Liver (tissue), 9 donors: ENCODE measurements around the gene ARID5A. TPM values are rescaled to one million over a fixed set of nuclear protein-coding genes. Genes with fewer than 3 reads are reported as not detected.

Experiments used
- DNase-seq: peaks from one replicate; pipeline ENCODE4 v3.0.0-alpha.2; 2017; ENCODE audit warnings: low spot score
- H3K27ac ChIP-seq, 2 donors: one replicate each; pipeline ENCODE4 v1.7.0; 2013; ENCODE audit warnings: inconsistent platforms in 2 of 2, low read length in 2 of 2, control low read depth in 1 of 2, low read depth in 1 of 2, mild to moderate bottlenecking in 1 of 2
- H3K27me3 ChIP-seq, 4 donors: one replicate each; pipeline versions ENCODE4 v1.6.1 to v1.7.0; 2013; ENCODE audit warnings: low read length in 3 of 4, inconsistent platforms in 1 of 4, mild to moderate bottlenecking in 1 of 4, moderate library complexity in 1 of 4; ENCODE audit not compliant: control insufficient read depth in 4 of 4, insufficient read depth in 4 of 4
- H3K36me3 ChIP-seq, 4 donors: one replicate each; pipeline versions ENCODE4 v1.6.1 to v1.7.0; 2013; ENCODE audit warnings: low read length in 3 of 4, mild to moderate bottlenecking in 3 of 4, low read depth in 1 of 4, moderate library complexity in 1 of 4; ENCODE audit not compliant: control insufficient read depth in 4 of 4, insufficient read depth in 3 of 4
- H3K4me1 ChIP-seq, 4 donors: one replicate each; pipeline versions ENCODE4 v1.6.1 to v1.7.0; 2013; ENCODE audit warnings: low read length in 3 of 4, mild to moderate bottlenecking in 3 of 4, moderate library complexity in 1 of 4; ENCODE audit not compliant: control insufficient read depth in 4 of 4, insufficient read depth in 4 of 4
- H3K4me3 ChIP-seq, 3 donors: one replicate each; pipeline versions ENCODE4 v1.6.1 to v1.7.0; 2013; ENCODE audit warnings: low read length in 3 of 3, control low read depth in 1 of 3, low read depth in 1 of 3, mild to moderate bottlenecking in 1 of 3
- H3K9ac ChIP-seq, 2 donors: one replicate each; pipeline ENCODE4 v1.7.0; 2013; ENCODE audit warnings: low read length in 2 of 2, mild to moderate bottlenecking in 2 of 2, moderate library complexity in 2 of 2, control low read depth in 1 of 2, low read depth in 1 of 2
- H3K9me3 ChIP-seq, 4 donors: one replicate each; pipeline versions ENCODE4 v1.6.1 to v1.7.0; 2013; ENCODE audit warnings: low read length in 3 of 4; ENCODE audit not compliant: control insufficient read depth in 4 of 4
- ATF3 ChIP-seq: IDR thresholded peaks from 2 replicates; pipeline ENCODE4 v1.6.1; 2016; ENCODE audit warnings: antibody characterized with exemption
- FOXA1 ChIP-seq: IDR thresholded peaks from 2 replicates; pipeline ENCODE4 v1.6.1; 2016; ENCODE audit warnings: antibody characterized with exemption
- HNF4A ChIP-seq, 2 donors: conservative IDR thresholded peaks; 2 replicates each; pipeline ENCODE4 v1.6.1; 2016; ENCODE audit warnings: antibody characterized with exemption in 2 of 2, mild to moderate bottlenecking in 2 of 2
- HNF4G ChIP-seq: IDR thresholded peaks from 2 replicates; pipeline ENCODE4 v1.6.1; 2016; ENCODE audit warnings: antibody characterized with exemption
- JUND ChIP-seq, 2 donors: IDR thresholded peaks; 2 replicates each; pipeline ENCODE4 v1.6.1; 2016; ENCODE audit warnings: antibody characterized with exemption in 2 of 2
- MAX ChIP-seq: IDR thresholded peaks from 2 replicates; pipeline ENCODE4 v1.6.1; 2016; ENCODE audit warnings: antibody characterized with exemption
- RAD21 ChIP-seq, 2 donors: IDR thresholded peaks; 2 replicates each; pipeline ENCODE4 v1.6.1; 2016; ENCODE audit warnings: antibody characterized with exemption in 2 of 2, mild to moderate bottlenecking in 2 of 2
- RXRA ChIP-seq, 2 donors: IDR thresholded peaks; 2 replicates each; pipeline ENCODE4 v1.6.1; 2017 to 2018; ENCODE audit warnings: antibody characterized with exemption in 2 of 2, mild to moderate bottlenecking in 1 of 2
- SP1 ChIP-seq: IDR thresholded peaks from 2 replicates; pipeline ENCODE4 v1.6.1; 2018; ENCODE audit warnings: antibody characterized with exemption, mild to moderate bottlenecking
- TAF1 ChIP-seq: conservative IDR thresholded peaks from 2 replicates; pipeline ENCODE4 v1.6.1; 2016; ENCODE audit warnings: antibody characterized with exemption, mild to moderate bottlenecking
- YY1 ChIP-seq: IDR thresholded peaks from 2 replicates; pipeline ENCODE4 v1.6.1; 2016; ENCODE audit warnings: antibody characterized with exemption, mild to moderate bottlenecking
- WGBS: extraction: QIAGEN DNeasy Blood & Tissue Kit; methylation state at CpG from one replicate; pipeline ENCODE4 v1.1.7; 2013; 5-methylcytosine and 5-hydroxymethylcytosine counted together
- polyA plus RNA-seq, 2 donors: library from polyadenylated mRNA; stranded (reverse) in 1 of 2; unstranded in 1 of 2; fragments of 200-250 nt in 1 of 2; fragments of >200 nt in 1 of 2; fragmentation: Nextera tagmentation in 1 of 2; extraction: Ambion mirVana in 1 of 2; gene quantifications; one replicate each; pipeline versions ENCODE4 v1.2.1 to v1.2.3, GENCODE V29; 2013 to 2015
- total RNA-seq, 2 donors: library from RNA; depleted of rRNA; stranded (reverse); fragments of >200 nt; gene quantifications; one replicate each; pipeline ENCODE4 v1.2.3, GENCODE V29; 2014
- TF ChIP-seq, protein P1 (sequence below): IDR thresholded peaks from 2 replicates; pipeline ENCODE4 v1.6.1; 2016; ENCODE audit warnings: antibody characterized with exemption, mild to moderate bottlenecking
- TF ChIP-seq, protein P2 (sequence below): IDR thresholded peaks from 2 replicates; pipeline ENCODE4 v1.6.1; 2016; ENCODE audit warnings: antibody characterized with exemption
- TF ChIP-seq, protein P3 (sequence below): fragments of 150-350 bp; IDR thresholded peaks from 2 replicates; pipeline ENCODE4 v1.5.1; 2017; ENCODE audit warnings: improper control_type of control experiment, low read depth, low read length; ENCODE audit not compliant: missing input control
- donor health status: healthy.
- donor health status: healthy.
- donor health status: healthy.
- donor health status: healthy.
- donor health status: healthy.

ARID5A gene
- total and polyA plus RNA-seq, 4 donors, result 7.4 to 17.8 (median 11.0) TPM

GRCh38 chr2:96506907-96507240, 29.7 kb upstream of the ARID5A start:
- DNase-seq, result no peak
- 84% methylated on average over 7 of the region's 7 CpGs for WGBS
- H3K4me1 ChIP-seq, result peaks cover 2 to 47% (median 32%) of the 10 kb centered on the region in 4 donors

GRCh38 chr2:96507957-96508520, 28.5 kb upstream of the ARID5A start:
- TF ChIP-seq, protein P1, sequence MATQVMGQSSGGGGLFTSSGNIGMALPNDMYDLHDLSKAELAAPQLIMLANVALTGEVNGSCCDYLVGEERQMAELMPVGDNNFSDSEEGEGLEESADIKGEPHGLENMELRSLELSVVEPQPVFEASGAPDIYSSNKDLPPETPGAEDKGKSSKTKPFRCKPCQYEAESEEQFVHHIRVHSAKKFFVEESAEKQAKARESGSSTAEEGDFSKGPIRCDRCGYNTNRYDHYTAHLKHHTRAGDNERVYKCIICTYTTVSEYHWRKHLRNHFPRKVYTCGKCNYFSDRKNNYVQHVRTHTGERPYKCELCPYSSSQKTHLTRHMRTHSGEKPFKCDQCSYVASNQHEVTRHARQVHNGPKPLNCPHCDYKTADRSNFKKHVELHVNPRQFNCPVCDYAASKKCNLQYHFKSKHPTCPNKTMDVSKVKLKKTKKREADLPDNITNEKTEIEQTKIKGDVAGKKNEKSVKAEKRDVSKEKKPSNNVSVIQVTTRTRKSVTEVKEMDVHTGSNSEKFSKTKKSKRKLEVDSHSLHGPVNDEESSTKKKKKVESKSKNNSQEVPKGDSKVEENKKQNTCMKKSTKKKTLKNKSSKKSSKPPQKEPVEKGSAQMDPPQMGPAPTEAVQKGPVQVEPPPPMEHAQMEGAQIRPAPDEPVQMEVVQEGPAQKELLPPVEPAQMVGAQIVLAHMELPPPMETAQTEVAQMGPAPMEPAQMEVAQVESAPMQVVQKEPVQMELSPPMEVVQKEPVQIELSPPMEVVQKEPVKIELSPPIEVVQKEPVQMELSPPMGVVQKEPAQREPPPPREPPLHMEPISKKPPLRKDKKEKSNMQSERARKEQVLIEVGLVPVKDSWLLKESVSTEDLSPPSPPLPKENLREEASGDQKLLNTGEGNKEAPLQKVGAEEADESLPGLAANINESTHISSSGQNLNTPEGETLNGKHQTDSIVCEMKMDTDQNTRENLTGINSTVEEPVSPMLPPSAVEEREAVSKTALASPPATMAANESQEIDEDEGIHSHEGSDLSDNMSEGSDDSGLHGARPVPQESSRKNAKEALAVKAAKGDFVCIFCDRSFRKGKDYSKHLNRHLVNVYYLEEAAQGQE, result no peak
- no peak for TF ChIP-seq TAF1
- no peak for TF ChIP-seq YY1
- TF ChIP-seq, protein P2, sequence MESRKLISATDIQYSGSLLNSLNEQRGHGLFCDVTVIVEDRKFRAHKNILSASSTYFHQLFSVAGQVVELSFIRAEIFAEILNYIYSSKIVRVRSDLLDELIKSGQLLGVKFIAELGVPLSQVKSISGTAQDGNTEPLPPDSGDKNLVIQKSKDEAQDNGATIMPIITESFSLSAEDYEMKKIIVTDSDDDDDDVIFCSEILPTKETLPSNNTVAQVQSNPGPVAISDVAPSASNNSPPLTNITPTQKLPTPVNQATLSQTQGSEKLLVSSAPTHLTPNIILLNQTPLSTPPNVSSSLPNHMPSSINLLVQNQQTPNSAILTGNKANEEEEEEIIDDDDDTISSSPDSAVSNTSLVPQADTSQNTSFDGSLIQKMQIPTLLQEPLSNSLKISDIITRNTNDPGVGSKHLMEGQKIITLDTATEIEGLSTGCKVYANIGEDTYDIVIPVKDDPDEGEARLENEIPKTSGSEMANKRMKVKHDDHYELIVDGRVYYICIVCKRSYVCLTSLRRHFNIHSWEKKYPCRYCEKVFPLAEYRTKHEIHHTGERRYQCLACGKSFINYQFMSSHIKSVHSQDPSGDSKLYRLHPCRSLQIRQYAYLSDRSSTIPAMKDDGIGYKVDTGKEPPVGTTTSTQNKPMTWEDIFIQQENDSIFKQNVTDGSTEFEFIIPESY, result no peak
- peak; percentile 86 to 90 for TF ChIP-seq RAD21 (IDR thresholded peaks at IDR 0.05)
- no peak for TF ChIP-seq JUND (IDR thresholded peaks at IDR 0.05)
- no peak for TF ChIP-seq MAX
- TF ChIP-seq RXRA (IDR thresholded peaks at IDR 0.05), result no peak
- peak; percentile 37 for TF ChIP-seq SP1
- no peak for TF ChIP-seq FOXA1
- TF ChIP-seq, protein P3, sequence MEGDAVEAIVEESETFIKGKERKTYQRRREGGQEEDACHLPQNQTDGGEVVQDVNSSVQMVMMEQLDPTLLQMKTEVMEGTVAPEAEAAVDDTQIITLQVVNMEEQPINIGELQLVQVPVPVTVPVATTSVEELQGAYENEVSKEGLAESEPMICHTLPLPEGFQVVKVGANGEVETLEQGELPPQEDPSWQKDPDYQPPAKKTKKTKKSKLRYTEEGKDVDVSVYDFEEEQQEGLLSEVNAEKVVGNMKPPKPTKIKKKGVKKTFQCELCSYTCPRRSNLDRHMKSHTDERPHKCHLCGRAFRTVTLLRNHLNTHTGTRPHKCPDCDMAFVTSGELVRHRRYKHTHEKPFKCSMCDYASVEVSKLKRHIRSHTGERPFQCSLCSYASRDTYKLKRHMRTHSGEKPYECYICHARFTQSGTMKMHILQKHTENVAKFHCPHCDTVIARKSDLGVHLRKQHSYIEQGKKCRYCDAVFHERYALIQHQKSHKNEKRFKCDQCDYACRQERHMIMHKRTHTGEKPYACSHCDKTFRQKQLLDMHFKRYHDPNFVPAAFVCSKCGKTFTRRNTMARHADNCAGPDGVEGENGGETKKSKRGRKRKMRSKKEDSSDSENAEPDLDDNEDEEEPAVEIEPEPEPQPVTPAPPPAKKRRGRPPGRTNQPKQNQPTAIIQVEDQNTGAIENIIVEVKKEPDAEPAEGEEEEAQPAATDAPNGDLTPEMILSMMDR, result peak; percentile 85
- no peak for TF ChIP-seq ATF3
- peak; percentile 22 to 37 for TF ChIP-seq HNF4A (conservative IDR thresholded peaks at IDR 0.05)
- Histone ChIP-seq H3K27me3 (no peaks in the 10 kb centered on the region), H3K27ac (peak overlapping the region in 1 of 2 donors; percentile 33), H3K9ac (no peak overlapping the region), H3K9me3 (no peaks in the 10 kb centered on the region), H3K36me3 (no peaks in the 10 kb centered on the region), H3K4me3 (peak overlapping the region in 2 of 3 donors; percentile 30 to 50), H3K4me1 (peaks cover 1 to 40% (median 29%) of the 10 kb centered on the region in 4 donors)
- peak; percentile 86 for DNase-seq
- WGBS, result 13% methylated on average over 38 of the region's 38 CpGs

More at GRCh38 chr2:96506907-96507240, 29.7 kb upstream of the ARID5A start:
- H3K4me3 ChIP-seq, result no peak overlapping the region
- H3K36me3 ChIP-seq, result no peaks in the 10 kb centered on the region
- peak overlapping the region in 1 of 2 donors; percentile 19 for H3K27ac ChIP-seq
- H3K9ac ChIP-seq, result no peak overlapping the region
- TF ChIP-seq HNF4G (no peak), TAF1 (no peak), SP1 (peak; percentile 20)
- no peaks in the 10 kb centered on the region for H3K9me3 ChIP-seq
- H3K27me3 ChIP-seq, result no peaks in the 10 kb centered on the region
